Astrocyte of the cerebellum (primary cell): ENCODE data around the gene RSF1.
A peak's percentile ranks its signal among the peaks of the same experiment; 100 is the strongest.

Experiments
- DNase-seq: peaks from one replicate; pipeline ENCODE4 v3.0.0-alpha.2; 2011; ENCODE audit warnings: low read depth
- H3K4me3 ChIP-seq: 2 replicates; pipeline ENCODE4 v1.5.1; 2011; ENCODE audit warnings: mild to moderate bottlenecking, low read depth, low read length, moderate library complexity
- CTCF ChIP-seq: IDR thresholded peaks from 2 replicates; pipeline ENCODE4 v1.5.1; 2012; ENCODE audit warnings: low read length, low read depth, moderate library complexity, mild to moderate bottlenecking; ENCODE audit errors: missing control alignments
- in situ Hi-C: cut with HindIII; loops from 2 replicates; pipeline ENCODE4 v1.10.0; 2017; ENCODE audit warnings: low sequenced_read_pairs

Gene RSF1

GRCh38 chr11:77789731-77790476 is 30.6 kb downstream of the RSF1 start:
- no peak for TF ChIP-seq CTCF
- in situ Hi-C loops, result no loop called here
- H3K4me3 ChIP-seq, result no peak overlapping the region
- no peak for DNase-seq

- H3K4me3 ChIP-seq, result no peak overlapping the region
- in situ Hi-C loops, result no loop called here
- no peak for TF ChIP-seq CTCF
- no peak for DNase-seq
Observed at GRCh38 chr11:77789061-77789730, 31.3 kb downstream of the RSF1 start.

- H3K4me3 ChIP-seq, result no peak overlapping the region
- no peak for DNase-seq
- TF ChIP-seq CTCF, result no peak
- in situ Hi-C loops, result no loop called here
Observed at GRCh38 chr11:77784572-77784971, 36.0 kb downstream of the RSF1 start.

GRCh38 chr11:77783025-77783424 is 37.5 kb downstream of the RSF1 start:
- DNase-seq, result no peak
- in situ Hi-C loops, result no loop called here
- TF ChIP-seq CTCF, result no peak
- H3K4me3 ChIP-seq, result no peak overlapping the region

GRCh38 chr11:77779935-77780334 is 40.6 kb downstream of the RSF1 start:
- in situ Hi-C loops, result no loop called here
- no peak for TF ChIP-seq CTCF
- DNase-seq, result peak; percentile 18
- H3K4me3 ChIP-seq, result no peak overlapping the region

- no peak for DNase-seq
- in situ Hi-C loops, result no loop called here
- no peak for TF ChIP-seq CTCF
- H3K4me3 ChIP-seq, result no peak overlapping the region
Observed at GRCh38 chr11:77778549-77778948, 42.0 kb downstream of the RSF1 start.
